Stimulated activated CD8-positive, alpha-beta memory T cell treated with anti-CD3 and anti-CD28 coated beads, Interleukin-7, amount 100 ng/mL, for 1 hour (primary cell): ENCODE results near the gene USP34.
"Not testable (repeated sequence)": the region's sequence is repeated elsewhere in the genome, so short reads cannot be mapped to it uniquely, and the experiment has no call there.

Experiments
- DNase-seq, 2 donors: peaks; one replicate each; pipeline ENCODE4 v3.0.0-alpha.2; 2020; ENCODE audit warnings: low read depth in 2 of 2

The USP34 gene, protein sequence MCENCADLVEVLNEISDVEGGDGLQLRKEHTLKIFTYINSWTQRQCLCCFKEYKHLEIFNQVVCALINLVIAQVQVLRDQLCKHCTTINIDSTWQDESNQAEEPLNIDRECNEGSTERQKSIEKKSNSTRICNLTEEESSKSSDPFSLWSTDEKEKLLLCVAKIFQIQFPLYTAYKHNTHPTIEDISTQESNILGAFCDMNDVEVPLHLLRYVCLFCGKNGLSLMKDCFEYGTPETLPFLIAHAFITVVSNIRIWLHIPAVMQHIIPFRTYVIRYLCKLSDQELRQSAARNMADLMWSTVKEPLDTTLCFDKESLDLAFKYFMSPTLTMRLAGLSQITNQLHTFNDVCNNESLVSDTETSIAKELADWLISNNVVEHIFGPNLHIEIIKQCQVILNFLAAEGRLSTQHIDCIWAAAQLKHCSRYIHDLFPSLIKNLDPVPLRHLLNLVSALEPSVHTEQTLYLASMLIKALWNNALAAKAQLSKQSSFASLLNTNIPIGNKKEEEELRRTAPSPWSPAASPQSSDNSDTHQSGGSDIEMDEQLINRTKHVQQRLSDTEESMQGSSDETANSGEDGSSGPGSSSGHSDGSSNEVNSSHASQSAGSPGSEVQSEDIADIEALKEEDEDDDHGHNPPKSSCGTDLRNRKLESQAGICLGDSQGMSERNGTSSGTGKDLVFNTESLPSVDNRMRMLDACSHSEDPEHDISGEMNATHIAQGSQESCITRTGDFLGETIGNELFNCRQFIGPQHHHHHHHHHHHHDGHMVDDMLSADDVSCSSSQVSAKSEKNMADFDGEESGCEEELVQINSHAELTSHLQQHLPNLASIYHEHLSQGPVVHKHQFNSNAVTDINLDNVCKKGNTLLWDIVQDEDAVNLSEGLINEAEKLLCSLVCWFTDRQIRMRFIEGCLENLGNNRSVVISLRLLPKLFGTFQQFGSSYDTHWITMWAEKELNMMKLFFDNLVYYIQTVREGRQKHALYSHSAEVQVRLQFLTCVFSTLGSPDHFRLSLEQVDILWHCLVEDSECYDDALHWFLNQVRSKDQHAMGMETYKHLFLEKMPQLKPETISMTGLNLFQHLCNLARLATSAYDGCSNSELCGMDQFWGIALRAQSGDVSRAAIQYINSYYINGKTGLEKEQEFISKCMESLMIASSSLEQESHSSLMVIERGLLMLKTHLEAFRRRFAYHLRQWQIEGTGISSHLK (N-terminal part only)

DNA sequence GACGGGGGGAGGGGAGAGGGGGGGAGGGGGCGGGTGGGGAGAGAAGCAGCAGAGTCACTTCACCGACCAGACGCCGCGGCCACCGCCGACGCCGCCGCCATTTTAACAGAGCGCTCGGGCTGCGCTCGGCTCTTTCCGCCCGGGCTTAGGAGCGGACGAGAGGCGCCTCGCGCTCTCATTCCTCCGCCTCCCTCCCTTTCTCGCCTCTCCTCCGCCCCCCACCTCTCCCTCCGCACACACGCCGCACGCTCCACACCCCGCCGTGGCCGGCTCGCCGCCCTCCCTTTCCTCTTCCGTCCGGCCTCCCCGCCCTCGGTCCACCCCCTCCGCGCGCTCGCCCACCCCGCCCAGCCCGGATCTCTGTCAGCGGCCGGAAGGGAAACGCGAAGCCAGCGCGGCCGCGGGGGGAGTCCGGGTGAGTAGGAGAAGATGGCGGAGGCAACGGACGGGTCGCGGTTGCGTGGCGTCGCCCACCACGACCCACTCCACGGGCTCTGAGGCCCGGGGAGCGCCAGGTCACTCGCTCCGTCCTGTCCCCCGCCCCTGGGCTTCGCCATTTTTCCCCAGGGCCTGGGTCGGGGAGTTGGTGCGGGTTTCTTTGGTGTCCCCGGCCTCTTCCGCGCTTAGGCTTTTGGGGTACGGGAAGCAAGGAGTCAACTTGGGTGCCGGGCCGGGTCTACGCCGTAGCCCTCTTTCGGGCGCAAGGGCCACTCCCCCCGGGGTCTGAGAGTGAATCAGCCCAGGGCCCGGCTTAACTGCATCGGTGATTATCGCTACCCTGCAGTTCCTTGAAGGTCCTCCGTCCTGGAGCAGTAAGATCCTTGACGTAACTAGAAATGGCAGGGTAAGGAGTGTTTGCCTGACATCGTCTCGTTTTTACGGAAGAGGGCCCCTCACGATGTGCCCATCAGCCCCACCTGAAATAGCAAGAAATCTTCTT is at the start of gene USP34:
Gene USP34 (minus strand): TSS at position 123 of the 940 bp plus-strand sequence. CDS start 395 bp downstream, outside the sequence.
- DNase-seq = peak; percentile 85 to 89

DNA sequence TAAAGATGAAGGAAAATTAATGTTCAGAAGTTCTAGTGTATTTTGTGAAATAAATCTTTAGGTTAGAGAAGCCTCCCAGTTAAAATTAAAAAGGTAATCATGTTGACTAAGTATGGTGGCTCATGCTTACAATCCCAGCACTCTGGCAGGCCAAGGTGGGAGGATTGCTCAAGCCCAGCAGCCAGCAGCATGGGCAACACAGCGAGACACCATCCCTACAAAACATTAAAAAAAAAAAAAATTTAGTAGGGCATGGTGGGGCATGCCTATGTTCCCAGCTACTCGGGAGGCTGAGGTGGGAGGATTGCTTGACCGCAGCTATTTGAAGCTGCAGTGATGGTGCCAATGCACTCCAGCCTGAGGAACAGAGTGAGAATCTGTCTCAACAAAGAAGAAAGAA is 49.4 kb upstream of the USP34 start:
- no peak for DNase-seq

DNA sequence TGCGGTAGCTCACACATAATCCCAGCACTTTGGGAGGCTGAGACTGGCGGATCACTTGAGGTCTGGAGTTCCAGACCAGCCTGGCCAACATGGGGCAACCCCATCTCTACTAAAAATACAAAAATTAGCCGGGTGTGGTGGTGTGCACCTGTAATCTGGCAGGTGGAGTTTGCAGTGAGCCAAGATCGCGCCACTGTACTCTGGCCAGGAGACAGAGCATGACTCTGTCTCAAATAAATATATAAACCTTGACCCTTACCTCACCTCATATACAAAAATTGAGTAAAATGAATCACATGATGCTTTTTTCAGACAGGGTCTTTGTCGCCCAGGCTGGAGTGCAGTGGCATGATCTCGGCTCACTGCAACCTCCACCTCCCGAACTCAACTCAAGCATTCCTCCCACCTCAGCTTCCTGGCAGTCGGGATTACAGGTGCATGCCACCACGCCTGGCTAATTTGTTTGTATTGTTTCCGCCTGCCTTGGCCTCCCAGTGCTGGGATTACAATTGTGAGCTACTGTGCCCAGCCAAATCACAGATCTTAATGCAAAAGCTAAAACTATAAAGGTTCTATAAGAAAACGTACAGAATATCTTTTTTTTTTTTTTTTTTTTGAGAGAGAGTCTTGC is 42.0 kb upstream of the USP34 start:
- DNase-seq = no peak

DNA sequence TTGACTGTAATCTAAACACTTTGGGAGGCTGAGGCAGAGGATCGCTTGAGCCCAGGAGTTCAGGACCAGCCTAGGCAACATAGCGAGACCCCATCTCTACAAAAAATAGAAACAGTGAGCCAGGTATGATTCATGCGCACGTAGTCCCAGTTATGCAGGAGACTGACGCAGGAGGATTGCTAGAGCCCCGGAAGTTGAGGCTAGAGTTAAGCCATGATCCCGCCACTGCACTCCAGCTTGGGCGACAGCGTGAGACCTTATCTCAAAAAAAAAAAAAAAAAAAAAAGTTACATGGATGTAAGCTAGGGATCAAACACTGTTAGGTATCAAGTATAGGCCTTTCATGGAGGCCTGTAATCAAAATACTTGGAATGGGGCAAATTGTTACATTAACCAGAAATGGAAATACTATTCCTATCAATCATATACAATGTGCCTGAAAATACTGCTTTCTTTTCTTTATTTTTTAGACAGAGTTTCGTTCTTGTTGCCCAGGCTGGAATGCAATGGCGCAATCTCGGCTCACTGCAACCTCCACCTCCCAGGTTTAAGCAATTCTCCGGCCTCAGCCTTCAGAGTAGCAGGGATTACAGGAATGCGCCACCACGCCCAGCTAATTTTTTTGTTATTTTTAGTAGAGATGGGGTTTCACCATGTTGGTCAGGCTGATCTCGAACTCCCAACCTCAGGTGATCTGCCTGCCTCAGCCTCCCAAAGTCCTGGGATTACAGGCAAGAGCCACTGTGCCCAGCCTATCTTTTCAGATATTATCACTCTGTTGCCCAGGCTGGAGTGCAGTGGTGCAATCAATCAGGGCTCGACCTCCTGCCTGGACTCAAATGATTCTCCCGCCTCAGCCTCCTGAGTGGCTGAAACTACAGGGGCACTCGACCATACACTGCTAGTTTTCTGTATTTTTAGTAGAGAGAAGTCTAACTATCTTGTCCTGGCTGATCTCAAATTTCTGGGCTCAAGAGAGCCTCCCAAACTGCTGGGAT is 40.1 kb upstream of the USP34 start:
- no peak for DNase-seq

DNA sequence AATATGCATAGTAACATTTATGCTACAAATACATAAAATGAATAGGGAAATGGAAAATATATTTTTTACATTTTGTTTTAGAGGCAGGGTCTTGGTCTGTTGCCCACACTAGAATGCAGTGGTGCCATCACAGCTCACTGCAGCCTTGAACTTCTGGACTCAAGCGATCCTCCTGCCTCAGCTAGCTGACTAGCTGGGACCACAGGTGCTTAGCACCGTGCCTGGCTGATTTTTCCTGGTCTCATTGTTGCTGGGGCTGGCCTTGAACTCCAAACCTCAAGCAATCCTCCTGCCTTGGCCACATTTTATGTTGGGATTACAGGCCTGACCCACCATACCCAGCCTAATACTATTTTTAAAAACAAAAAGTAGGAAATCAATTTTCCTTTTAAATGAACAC is 34.1 kb upstream of the USP34 start:
- no peak for DNase-seq

DNA sequence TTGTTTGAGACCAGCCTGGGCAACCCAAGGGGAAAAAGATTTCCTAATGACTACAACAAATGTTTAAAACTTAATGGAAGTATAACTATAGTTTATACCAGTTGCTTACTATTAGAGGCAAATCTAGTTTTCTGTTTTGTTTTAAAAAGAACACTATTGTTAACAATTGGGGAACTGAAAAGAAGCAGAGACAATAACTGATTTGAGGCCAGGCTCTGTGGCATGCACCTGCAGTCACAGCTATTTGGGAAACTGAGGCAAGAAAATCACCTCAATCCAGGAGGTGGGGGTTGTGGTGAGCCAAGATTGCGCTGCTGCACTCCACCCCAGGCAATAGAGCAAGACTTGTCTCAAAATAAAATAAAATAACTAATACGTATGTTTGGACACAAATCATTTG is 28.2 kb upstream of the USP34 start:
- no peak for DNase-seq

DNA sequence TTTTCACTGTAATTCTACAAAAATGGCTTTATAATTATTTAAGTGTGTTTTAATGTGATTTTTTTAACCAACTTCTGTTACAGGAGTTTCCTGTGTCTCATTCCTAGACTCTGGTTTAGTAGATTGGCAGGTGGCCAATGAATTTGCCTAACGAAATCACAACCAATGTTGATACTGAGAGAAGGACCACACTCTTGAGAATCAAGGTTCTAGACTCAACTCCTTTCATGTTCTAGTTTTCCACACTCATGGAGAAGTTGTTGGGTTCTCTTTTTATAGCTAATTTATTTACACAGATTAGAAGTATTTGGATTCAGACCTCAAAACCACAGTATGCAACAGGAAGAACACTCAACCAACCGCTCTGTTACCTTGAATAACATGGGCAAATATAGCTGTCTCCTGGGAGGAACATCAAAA is 22.6 kb upstream of the USP34 start:
- no peak for DNase-seq

DNA sequence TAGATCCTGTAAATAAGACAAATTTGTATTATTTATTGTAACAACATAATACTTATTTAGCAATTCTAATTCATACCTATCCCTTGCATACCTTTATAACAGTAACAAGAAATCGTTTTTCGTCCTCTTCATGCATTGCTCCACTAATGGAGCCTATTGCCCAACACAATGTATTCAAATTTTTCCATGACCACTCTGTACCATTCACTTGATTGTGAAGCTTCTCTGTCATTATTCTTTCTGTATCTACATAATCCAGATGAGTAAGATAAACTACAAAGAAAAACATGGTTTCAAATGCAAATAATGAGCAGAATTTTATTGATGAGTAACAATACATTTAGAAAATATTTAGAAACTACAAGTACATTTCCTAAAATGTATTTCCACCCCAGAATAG is 21.6 kb upstream of the USP34 start:
- no peak for DNase-seq

DNA sequence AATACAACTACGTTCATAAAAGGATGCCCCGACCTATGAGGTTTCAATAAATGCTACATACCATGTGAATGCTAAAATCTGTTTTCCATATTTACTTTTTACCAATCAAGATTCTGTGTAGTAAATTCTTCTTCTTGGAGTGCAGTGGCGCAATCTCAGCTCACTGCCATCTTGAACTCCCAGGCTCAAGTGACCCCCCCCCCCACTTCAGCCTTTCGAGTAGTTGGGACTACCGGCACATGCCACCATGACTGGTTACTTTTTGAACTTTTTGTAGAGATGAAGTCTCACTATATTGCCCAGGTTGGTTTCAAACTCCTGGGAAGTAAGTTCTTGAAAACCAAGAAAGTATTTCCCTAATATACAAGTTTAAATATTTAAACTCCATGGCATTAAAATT is 14.4 kb upstream of the USP34 start:
- DNase-seq = no peak

DNA sequence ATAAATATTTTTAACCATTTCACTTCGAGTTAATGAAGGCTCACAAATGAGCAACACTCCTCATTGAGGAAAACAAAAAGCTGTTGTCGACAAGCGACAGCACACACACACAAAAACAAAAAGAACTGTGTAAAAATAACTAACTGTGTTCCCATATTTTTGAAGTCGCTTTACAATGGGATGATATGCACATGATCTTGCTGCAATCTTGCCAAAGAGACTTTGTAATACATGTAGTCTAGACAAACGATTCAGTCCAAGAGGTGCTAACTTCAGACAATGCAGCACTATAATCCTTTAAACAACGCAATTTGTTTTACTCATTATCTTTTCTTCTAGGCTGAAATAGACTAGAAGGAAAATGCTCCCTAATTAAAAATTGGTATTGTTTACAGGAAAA is 7.2 kb upstream of the USP34 start:
- no peak for DNase-seq

DNA sequence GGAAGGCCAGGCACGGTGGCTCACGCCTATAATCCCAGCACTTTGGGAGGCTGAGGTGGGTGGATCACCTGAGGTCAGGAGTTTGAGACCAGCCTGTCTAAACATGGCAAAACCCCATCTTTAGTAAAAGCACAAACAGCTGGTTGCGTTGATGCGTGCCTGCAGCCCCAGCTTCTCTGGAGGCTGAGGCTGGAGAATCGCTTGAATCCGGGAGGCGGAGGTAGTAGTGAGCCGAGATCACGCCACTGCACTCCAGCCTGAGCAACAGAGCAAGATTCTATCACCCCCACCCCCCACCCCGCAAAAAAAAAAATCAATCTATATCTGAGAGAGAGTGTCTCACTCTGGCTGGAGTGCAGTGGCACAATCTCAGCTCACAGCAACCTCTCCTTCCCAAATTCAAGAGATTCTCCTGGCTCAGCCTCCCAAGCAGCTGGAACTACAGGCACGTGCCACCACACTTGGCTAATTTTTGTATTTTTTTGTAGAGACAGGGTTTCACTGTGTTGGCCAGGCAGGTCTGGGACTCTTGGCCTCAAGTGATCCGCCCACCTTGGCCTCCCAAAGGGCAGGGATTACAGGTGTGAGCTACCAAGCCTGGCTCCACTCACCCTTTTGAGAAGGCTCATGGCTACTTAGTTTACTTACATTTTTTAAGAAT is 6.2 kb upstream of the USP34 start:
- not testable (repeated sequence) for DNase-seq

DNA sequence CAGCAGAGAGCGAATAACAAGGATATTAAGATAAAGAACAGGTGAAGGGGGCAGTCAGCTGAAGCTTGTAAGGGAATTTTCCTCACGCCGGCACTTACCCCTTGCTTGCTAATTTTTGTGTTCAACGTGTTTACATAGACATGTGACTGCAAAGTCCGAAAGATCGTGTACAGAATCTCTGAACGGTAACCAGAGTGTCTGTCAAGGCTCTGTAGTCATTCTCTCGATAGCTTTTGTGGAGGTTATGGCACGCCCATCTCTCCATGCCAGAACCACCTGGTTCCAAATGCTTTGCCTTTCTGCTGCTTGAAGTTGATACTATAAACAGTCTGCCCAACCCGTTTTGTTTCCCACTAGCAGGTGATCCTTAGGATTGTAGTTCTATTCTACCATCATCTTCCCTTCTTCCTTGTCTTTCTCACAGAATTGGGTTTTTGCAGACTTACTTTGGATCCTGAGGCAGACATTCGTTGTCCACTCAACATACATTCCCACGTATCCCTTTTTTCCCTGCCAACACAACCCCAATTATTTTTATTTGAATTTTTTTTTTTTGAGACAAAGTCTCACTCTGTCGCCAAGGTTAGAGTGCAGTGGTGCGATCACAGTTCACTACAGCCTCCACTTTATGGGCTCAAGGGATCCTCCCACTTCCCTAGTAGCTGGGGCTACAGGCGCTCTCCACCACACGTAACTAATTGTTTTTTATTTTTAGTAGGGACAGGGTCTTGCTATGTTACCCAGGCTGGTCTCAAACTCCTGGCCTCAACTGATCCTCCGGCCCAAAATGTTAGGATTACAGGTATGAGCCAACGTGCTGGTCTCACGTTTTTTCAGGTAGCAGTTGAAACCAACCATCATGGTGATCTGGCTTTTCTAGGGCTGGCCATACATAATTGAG is 1.3 kb upstream of the USP34 start:
- no peak for DNase-seq

DNA sequence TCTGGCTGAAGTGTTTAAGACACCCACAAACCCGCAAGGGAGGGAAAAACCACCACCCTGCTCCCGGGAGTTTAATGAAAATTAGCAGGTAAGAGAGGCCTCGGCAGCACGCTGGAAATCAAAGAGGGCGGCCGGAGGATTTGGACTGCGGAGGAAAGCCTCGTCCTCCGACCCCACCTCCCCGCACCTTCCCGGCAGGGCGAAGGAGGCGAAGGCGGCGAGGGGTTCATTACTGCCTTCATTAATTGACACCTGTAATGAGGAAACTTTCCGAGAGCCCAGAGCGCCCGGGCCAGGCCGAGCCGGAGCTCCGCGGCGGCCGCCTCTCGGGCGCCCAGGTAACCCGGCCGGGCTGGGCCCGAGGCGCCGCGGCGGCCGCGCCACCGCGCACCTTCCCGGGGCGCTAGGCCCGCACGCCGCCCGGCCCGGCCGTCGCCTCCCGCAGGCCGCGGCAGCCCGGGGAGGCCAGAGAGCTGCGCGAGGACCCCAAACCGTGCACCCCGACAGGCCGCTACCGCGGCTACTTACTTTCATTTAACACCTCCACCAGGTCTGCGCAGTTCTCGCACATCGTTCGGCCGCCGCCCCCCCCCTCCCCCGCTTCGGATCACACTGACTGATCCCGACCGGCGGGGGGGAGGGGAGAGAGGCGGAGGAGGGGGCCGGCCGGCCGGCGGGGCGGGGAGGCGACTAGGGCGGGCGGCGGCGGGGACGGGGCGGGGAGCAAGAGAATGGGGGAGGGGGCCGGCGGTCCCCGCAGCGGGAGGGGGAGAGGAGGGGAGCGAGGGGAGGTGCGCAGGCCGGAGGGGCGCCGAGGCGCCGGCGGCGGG is 550 bp downstream of the USP34 start:
- peak; percentile 57 to 67 for DNase-seq

DNA sequence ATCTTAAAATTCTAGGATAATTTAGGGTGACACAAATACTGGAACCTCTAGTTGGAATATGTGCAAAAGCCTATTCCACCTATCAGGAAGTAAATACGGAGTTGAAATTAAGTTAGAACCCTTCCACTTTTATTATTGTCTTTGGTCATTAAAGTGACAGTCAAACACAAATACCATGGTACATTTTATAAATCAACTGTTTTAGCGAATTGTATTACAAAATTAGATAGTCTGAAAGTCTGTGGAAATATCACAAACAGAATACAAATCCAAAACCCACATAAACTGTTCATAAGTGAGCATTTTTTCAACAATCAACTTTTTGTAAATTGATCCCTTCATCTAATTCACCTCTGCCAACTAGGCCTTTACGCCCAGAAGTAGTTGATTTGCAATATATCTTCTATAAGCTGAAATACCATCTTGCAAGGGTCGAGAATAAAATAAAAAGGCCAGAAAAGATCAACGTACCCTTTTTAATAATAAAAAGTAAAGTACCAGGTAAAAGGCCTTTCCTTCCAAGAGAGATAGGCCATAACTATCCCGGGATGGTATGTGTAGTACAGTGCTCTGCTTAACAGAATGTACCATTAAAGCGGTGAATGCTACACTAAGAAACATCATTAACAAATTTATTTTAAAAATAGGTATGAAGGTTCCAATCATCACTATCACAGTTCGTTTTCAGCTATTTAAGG is 1.3 kb downstream of the USP34 start:
- DNase-seq = no peak

DNA sequence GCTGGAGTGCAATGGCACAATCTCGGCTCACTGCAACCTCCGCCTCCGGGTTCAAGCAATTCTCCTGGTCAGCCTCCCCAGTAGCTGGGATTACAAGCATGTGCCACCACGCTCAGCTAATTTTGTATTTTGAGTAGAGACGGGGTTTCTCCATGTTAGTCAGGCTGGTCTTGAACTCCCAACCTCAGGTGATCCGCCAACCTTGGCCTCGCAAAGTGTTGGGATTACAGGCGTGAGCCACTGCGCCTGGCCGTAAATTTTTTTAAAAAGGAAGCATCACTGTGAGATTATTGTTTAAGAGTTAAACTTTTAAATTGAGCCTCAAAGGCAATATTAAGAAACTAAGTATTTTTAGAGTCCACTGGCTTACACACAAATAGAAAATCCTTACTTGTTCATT is 2.7 kb downstream of the USP34 start:
- DNase-seq = not testable (repeated sequence)

DNA sequence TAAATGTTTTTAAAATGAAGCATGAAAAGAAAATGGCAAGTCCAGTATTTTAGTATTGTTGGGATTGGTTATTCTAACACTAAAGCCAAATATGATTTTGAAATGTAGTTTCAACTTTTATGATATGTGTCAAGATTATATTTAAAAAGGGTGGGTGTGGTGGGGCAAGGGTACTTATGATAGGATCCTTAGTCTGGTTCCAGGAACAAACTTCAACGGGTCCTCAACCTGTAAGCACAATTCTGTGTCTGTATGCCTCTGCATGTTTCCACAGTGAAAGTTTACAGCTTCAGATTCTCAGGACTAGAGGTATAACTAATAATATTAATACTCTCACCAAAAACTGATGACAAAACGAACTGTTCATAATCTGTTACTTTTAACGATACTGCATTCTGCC is 5.8 kb downstream of the USP34 start:
- no peak for DNase-seq
